Activated B cell treated with CpG ODN at 0.5 μM for 24 hours (primary cell): Measurements from ENCODE around the gene ABCA5. TPM values are rescaled to one million over a fixed set of nuclear protein-coding genes. Genes with fewer than 3 reads are reported as not detected.
"Not testable (repeated sequence)": the region's sequence is repeated elsewhere in the genome, so short reads cannot be mapped to it uniquely, and the experiment has no call there.

ENCODE experiments used
- ATAC-seq: fragments of 200-7000 bp; cut with Tn5 transposase; one replicate; pipeline ENCODE4 v1.10.0; 2021; ENCODE audit warnings: low read depth, mild to moderate bottlenecking, moderate library complexity
- CTCF ChIA-PET: fragments of 350-600 bp; sonication (Branson Sonifier 250); formaldehyde crosslinking; loops from one replicate; lab custom pipeline; 2021; ENCODE audit warnings: antibody characterized with exemption; lab: Charles Lee
- POLR2A ChIA-PET: fragments of 350-600 bp; sonication (Branson Sonifier 250); formaldehyde crosslinking; loops from one replicate; lab custom pipeline; 2021; ENCODE audit warnings: antibody characterized with exemption; lab: Charles Lee
- DNase-seq: peaks from one replicate; pipeline ENCODE4 v3.0.0; 2022
- H3K27ac Mint-ChIP-seq: one replicate; pipeline ENCODE4 v1.8.0; 2020; ENCODE audit warnings: mixed read lengths
- H3K27me3 Mint-ChIP-seq: one replicate; pipeline ENCODE4 v1.8.0; 2021; ENCODE audit warnings: mixed read lengths
- H3K36me3 Mint-ChIP-seq: one replicate; pipeline ENCODE4 v1.8.0; 2021; ENCODE audit warnings: low read depth, mixed read lengths
- H3K4me1 Mint-ChIP-seq: one replicate; pipeline ENCODE4 v1.8.0; 2021; ENCODE audit warnings: mixed read lengths
- H3K4me3 Mint-ChIP-seq: one replicate; pipeline ENCODE4 v1.8.0; 2020; ENCODE audit warnings: mild to moderate bottlenecking, mixed read lengths
- H3K9me3 Mint-ChIP-seq: one replicate; pipeline ENCODE4 v1.8.0; 2020; ENCODE audit warnings: mixed read lengths
- CTCF ChIP-seq: fragments of 200-600 bp; IDR thresholded peaks from one replicate; pipeline ENCODE4 v1.8.0; 2022; ENCODE audit warnings: antibody characterized with exemption, mild to moderate bottlenecking
- intact Hi-C: fragments of 100-400 bp; cut with micrococcal nuclease; formaldehyde crosslinking; loops from one replicate; pipeline ENCODE4 v1.15.1; 2024
- total RNA-seq: library from RNA; stranded (reverse); gene quantifications from 2 replicates; pipeline ENCODE4 v1.2.3, GENCODE V29; 2022

The ABCA5 gene
- total RNA-seq, 1 donor from 2014 or later: 30.3 TPM

GRCh38 chr17:69218986-69219385, 107.9 kb downstream of the ABCA5 start:
- peaks cover 4% of the 10 kb centered on the region for H3K36me3 Mint-ChIP-seq
- DNase-seq: no peak
- no peaks in the 10 kb centered on the region for H3K27me3 Mint-ChIP-seq
- H3K27ac Mint-ChIP-seq: no peak overlapping the region
- ChIA-PET POLR2A (no interaction called here), CTCF (no interaction called here)
- no peak for TF ChIP-seq CTCF
- no peak overlapping the region for H3K4me3 Mint-ChIP-seq
- H3K9me3 Mint-ChIP-seq: no peaks in the 10 kb centered on the region
- ATAC-seq: no peak
- intact Hi-C loops: no loop called here
- peaks cover 11% of the 10 kb centered on the region for H3K4me1 Mint-ChIP-seq

- ATAC-seq (no peak), DNase-seq (no peak)
- CTCF ChIA-PET: no interaction called here
- intact Hi-C loops: no loop called here
- Mint-ChIP-seq H3K27me3 (no peaks in the 10 kb centered on the region), H3K9me3 (no peaks in the 10 kb centered on the region), H3K4me3 (no peak overlapping the region), H3K4me1 (no peaks in the 10 kb centered on the region), H3K27ac (no peak overlapping the region), H3K36me3 (no peaks in the 10 kb centered on the region)
- TF ChIP-seq CTCF: no peak
- POLR2A ChIA-PET: interaction anchor here (0.6 kb wide), 1 partner anchor 83 kb away, joined by 3 read pairs; no protein-coding TSS in a partner anchor
Measured at GRCh38 chr17:69213059-69213813, 113.7 kb downstream of the ABCA5 start.

- intact Hi-C loops: no loop called here
- TF ChIP-seq CTCF: no peak
- DNase-seq (no peak), ATAC-seq (no peak)
- H3K4me3 Mint-ChIP-seq: no peak overlapping the region
- no peaks in the 10 kb centered on the region for H3K27me3 Mint-ChIP-seq
- H3K27ac Mint-ChIP-seq: no peak overlapping the region
- H3K4me1 Mint-ChIP-seq: no peaks in the 10 kb centered on the region
- no peaks in the 10 kb centered on the region for H3K36me3 Mint-ChIP-seq
- POLR2A ChIA-PET: no interaction called here
- H3K9me3 Mint-ChIP-seq: no peaks in the 10 kb centered on the region
- CTCF ChIA-PET: no interaction called here
Measured at GRCh38 chr17:69208640-69209039, 118.3 kb downstream of the ABCA5 start.

GRCh38 chr17:69207151-69207550, 119.8 kb downstream of the ABCA5 start:
- CTCF ChIA-PET: no interaction called here
- TF ChIP-seq CTCF: no peak
- Mint-ChIP-seq H3K4me1 (no peaks in the 10 kb centered on the region), H3K27me3 (no peaks in the 10 kb centered on the region), H3K4me3 (no peak overlapping the region), H3K36me3 (no peaks in the 10 kb centered on the region), H3K27ac (no peak overlapping the region), H3K9me3 (no peaks in the 10 kb centered on the region)
- ATAC-seq (no peak), DNase-seq (no peak)
- POLR2A ChIA-PET: no interaction called here
- intact Hi-C loops: no loop called here

GRCh38 chr17:69198238-69198637, 128.7 kb downstream of the ABCA5 start:
- Mint-ChIP-seq H3K4me1 (no peaks in the 10 kb centered on the region), H3K27ac (no peak overlapping the region), H3K4me3 (no peak overlapping the region), H3K36me3 (no peaks in the 10 kb centered on the region), H3K9me3 (peaks cover 2% of the 10 kb centered on the region), H3K27me3 (no peaks in the 10 kb centered on the region)
- ChIA-PET CTCF (no interaction called here), POLR2A (no interaction called here)
- intact Hi-C loops: no loop called here
- TF ChIP-seq CTCF: no peak
- DNase-seq: no peak
- ATAC-seq: no peak

- DNase-seq, intact Hi-C loops, CTCF ChIA-PET, H3K27ac Mint-ChIP-seq, H3K4me3 Mint-ChIP-seq, H3K9me3 Mint-ChIP-seq, POLR2A ChIA-PET, H3K36me3 Mint-ChIP-seq, ATAC-seq, H3K4me1 Mint-ChIP-seq, H3K27me3 Mint-ChIP-seq: not testable (repeated sequence)
Measured at GRCh38 chr17:69196105-69196653, 130.8 kb downstream of the ABCA5 start.
